ENCODE data around the gene LIN28A.

DNA sequence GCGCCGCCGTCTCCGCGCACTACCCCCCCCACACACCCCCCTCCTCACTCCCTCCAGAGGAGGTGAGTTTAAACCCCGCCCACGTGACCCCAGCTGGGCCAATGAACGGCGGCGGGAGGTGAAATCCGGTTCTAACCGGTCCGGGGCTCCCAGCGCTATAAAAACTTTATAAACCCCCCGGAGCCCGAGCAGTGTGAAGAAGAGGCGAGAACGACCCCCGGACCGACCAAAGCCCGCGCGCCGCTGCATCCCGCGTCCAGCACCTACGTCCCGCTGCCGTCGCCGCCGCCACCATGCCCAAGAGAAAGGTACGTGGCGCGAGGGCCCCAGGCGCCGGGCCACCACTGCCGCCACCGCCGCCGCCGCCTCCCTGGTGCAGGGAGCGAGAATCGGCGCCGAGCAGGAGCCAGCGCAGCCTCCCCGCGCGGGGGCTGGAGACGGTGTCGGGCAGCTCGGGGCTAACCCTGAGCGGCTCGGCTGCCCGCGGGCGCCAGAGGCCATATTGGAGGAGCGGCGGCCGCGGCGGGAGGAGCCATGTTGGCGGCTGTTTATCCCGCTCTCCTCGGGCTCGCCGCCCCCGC is 61.8 kb downstream of the LIN28A start, which contains the start of gene HMGN2:
- peak; percentile 44 to 45 for TF ChIP-seq POLR2A (IDR thresholded peaks at IDR 0.05)
- TF ChIP-seq, protein P1, sequence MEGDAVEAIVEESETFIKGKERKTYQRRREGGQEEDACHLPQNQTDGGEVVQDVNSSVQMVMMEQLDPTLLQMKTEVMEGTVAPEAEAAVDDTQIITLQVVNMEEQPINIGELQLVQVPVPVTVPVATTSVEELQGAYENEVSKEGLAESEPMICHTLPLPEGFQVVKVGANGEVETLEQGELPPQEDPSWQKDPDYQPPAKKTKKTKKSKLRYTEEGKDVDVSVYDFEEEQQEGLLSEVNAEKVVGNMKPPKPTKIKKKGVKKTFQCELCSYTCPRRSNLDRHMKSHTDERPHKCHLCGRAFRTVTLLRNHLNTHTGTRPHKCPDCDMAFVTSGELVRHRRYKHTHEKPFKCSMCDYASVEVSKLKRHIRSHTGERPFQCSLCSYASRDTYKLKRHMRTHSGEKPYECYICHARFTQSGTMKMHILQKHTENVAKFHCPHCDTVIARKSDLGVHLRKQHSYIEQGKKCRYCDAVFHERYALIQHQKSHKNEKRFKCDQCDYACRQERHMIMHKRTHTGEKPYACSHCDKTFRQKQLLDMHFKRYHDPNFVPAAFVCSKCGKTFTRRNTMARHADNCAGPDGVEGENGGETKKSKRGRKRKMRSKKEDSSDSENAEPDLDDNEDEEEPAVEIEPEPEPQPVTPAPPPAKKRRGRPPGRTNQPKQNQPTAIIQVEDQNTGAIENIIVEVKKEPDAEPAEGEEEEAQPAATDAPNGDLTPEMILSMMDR (IDR thresholded peaks at IDR 0.05) = peak in 2 of 6 experiments; percentile 10 to 13

All from Peyer's patch (tissue), 4 donors.